ENCODE results near the gene PLCG2. TPM values are rescaled to one million over a fixed set of nuclear protein-coding genes. Genes with fewer than 3 reads are reported as not detected.
"Not testable (repeated sequence)": the region's sequence is repeated elsewhere in the genome, so short reads cannot be mapped to it uniquely, and the experiment has no call there.

The PLCG2 gene
- total RNA-seq, 1 donor from 2014 or later, result 33.0 TPM

DNA sequence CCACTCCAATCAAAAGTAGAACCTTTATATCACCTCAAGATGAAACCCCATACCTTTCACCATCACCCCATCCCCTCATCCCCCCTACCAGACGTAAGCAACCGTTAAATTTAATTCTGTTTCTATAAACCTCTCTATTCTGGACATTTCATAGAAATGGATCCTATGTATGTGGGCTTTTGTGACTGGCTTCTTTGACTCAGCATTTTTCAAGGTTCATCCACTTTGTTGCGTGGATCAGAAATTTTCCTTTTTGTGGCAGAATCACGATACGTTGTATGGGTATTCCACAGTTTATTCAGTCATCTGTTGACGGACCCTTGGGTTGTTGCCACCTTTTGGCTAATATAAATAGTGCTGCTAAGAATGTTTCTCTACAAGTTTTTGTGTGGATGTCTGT, 8.6 kb downstream of the PLCG2 start:
- DNase-seq (ENCODE audit: low spot score), result no peak

GRCh38 chr16:81790277-81790676, 11.2 kb downstream of the PLCG2 start:
- no peak for DNase-seq (ENCODE audit: low spot score)

GRCh38 chr16:81790830-81791435, 11.8 kb downstream of the PLCG2 start:
- DNase-seq (ENCODE audit: low spot score), result no peak

DNA sequence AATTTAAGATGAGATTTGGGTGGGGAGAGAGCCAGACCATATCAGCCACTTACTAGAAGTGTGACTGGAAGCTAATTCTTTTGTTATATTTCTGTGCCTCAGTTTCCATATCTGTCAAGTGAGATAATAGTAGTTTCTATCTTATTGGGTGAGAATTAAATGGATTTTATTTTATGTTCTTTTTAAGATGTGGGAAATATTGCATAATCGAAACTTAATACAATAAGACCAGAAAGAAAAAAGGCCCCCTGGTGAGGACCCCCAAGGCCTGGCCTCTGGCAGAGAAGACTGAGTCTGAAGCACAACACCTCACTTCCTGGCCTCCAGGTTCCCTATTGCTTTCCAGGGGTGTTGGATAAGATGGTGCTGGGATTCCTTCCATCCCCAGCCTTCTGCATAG, 13.7 kb downstream of the PLCG2 start:
- DNase-seq (ENCODE audit: low spot score), result no peak

DNA sequence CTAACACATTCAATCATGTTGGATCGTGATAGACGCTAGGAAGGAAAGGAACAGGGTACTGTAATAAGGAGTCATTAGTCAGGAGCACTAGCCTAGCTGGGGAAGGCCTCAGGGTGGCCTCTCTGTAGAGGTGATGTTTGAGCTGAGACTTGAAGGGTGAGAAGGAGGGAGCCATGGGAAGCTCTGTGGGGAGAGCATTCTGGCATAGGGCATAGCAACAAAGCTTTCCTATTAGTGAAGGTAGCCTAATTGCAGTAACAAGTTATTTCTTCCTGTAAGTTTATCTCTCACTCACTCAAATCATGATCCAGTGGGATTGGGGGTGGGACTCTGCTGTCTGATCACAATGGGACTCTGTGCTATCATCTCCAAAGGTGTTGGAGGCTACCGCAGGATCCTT, 16.1 kb downstream of the PLCG2 start:
- no peak for DNase-seq (ENCODE audit: low spot score)

- DNase-seq (ENCODE audit: low spot score), result no peak
Measured at GRCh38 chr16:81796035-81796434, 16.9 kb downstream of the PLCG2 start.

DNA sequence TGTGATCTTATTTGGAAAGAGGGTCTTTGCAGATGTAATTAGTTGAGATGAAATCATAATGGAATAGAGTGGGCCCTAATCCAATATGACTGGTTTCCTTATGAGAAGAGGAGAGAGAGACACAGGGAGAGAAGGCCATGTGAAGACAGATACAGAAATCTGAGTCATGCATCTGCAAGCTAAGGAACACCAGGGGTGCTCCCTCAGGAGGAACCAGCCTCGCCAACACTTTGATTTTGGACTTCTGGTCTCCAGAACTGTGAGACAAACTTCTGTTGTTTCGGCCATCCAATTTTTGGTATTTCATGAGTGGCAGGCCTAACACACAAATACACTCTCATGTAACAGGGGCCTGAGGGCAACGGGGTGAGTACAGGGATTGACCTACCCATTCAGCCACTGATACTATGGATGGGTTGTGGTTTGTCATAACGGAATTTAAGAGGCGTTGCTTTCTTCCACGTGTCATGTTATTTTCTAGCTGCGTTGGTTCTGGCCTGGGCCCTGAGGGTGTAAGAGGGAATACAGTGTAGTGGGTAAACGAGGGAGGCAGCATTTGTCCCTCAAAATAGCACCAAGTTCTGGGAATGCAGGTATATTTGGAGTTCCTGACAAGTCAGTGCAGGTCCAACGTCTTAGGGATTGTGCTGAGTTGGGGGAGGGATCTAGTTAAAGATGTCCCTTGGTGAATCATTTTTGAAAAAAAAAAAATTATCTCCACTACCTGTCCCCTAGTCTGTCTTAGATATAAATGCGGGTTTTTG, 17.7 kb downstream of the PLCG2 start:
- DNase-seq (ENCODE audit: low spot score), result no peak

- no peak for DNase-seq (ENCODE audit: low spot score)
Measured at GRCh38 chr16:81797443-81797842, 18.4 kb downstream of the PLCG2 start.

GRCh38 chr16:81798311-81799137, 19.4 kb downstream of the PLCG2 start:
- no peak for DNase-seq (ENCODE audit: low spot score)

GRCh38 chr16:81799138-81799504, 20.0 kb downstream of the PLCG2 start:
- no peak for DNase-seq (ENCODE audit: low spot score)

GRCh38 chr16:81801724-81802123, 22.6 kb downstream of the PLCG2 start:
- DNase-seq (ENCODE audit: low spot score), result not testable (repeated sequence)

- DNase-seq (ENCODE audit: low spot score), result no peak
Measured at GRCh38 chr16:81803332-81803731, 24.2 kb downstream of the PLCG2 start.

DNA sequence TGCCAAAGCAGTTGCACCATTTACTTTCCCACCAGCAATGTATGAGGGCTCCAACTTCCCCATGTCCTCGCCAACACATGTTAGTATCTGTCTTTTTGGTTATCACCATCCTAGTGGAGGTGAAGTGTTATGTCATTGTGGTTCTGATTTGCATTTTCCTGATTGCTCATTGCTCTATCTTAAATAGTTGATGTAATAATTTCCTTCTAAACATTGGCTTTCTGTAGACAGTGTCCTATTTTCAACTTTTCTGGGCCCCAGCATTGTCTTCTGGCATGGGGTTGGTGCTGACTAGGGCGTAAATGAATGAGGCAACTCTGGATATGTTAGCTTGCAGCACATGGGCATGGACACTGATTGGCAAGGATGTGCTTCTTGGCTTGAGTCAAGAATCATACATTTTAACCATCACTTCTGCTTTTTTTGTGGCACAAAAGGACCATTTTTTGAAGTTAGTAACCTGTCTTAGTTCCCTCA, 25.1 kb downstream of the PLCG2 start:
- no peak for DNase-seq (ENCODE audit: low spot score)

DNA sequence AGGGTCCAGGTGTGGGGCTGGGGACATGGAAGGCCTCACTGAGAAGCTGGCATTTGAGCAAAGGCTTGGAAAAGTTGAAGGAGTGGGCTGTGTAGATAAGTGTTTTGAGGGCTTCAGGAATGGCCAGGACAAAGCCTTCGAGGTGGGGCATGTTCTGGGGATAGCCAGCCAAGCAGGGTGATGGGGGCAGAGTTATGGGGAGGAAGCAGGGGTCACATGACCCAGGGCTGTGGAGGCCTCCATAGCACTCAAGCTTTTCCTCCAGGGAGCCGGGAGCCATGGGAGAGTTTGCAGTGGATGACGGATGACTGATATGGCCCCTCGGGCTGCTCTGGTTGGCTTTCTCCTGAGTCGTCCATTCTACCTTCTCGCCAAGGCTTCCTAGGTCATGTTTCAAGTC, 27.6 kb downstream of the PLCG2 start:
- no peak for DNase-seq (ENCODE audit: low spot score)

- DNase-seq (ENCODE audit: low spot score), result no peak
Measured at GRCh38 chr16:81807767-81808358, 28.8 kb downstream of the PLCG2 start.

DNA sequence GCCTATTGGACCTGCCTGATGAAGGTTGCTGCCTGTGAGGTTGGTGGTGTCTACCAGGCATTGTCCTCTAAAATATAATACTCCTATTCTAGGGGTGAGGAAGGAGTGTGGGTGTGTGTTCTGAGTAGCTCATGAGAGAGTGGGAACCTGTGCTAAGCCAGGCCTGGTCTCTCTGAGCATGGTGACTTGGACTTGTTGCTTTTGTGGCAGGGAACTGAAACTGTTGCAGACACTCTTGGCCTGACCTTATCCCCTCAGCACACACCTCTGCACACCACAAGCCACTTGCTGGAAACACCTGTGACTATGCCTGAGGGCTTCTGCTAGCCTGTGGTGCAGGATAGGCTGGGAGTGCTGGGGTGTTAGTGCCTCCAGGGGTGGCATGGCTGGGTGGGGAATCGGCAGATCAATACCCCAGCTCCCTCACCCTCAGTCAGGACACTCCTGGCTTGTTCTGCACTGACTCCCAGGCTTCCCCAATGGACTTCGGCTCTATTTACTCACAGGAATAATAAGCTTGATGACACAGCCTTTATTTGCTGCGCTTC, 29.9 kb downstream of the PLCG2 start:
- DNase-seq (ENCODE audit: low spot score), result no peak

GRCh38 chr16:81809567-81809966, 30.5 kb downstream of the PLCG2 start:
- no peak for DNase-seq (ENCODE audit: low spot score)

- no peak for DNase-seq (ENCODE audit: low spot score)
Measured at GRCh38 chr16:81810361-81810760, 31.3 kb downstream of the PLCG2 start.

DNA sequence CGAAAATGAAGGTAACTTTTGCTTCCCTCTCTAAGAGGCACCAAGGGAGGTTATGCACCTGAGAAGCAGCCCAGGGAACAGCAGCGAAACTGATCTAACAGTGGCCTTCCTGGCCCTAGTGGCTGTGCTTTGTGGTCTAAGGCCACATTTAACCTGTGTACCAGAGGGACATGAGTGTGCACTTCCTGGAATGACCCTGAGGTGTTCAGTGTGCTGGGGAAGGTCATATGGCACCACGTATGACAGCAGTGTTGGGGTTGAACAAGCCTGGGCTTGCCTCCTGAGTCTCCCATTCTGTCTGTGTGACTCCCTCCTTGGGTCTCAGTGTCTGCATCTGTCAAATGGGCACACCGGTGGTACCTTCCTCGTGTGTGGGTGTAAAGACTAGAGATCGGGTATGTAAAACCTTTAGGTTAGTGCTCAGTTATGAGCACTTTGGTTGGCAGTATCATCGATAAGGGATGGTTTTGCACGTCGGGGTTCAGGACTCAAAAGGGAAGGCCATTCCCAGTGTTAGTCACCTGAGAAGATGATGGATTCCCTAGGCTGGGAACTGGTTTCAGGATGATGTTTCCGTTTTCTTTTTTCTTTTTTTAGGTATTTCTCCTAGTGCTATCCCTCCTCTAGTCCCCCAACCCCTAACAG, 31.9 kb downstream of the PLCG2 start:
- DNase-seq (ENCODE audit: low spot score), result no peak

DNA sequence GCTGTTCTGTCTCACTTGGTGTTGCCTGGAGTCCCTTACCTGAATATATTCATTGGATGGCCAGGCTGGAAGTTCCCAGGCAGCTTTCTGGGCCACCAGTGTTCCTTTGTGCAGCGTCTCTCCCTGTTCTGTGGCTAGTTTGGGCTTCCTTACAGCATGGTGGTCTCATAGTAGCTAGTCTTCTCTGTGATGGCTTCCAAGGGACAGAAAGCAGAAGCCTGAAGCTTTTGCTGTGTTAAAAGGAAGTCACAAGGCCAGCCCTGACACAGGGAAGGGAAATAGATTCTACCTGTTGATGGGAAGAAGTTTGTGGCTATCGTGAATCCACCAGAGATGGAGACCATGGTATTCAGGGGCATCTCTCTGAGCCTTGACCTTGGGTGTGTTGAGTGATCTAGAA, 34.6 kb downstream of the PLCG2 start:
- DNase-seq (ENCODE audit: low spot score), result no peak
